GM10266 (cell line): ENCODE data around the gene DCAF15.
A peak's percentile ranks its signal among the peaks of the same experiment; 100 is the strongest.

Source experiments
- DNase-seq: peaks from one replicate; pipeline ENCODE4 v3.0.0; 2012; ENCODE audit errors: extremely low spot score
- TF ChIP-seq, protein P1 (sequence below): IDR thresholded peaks from 2 replicates; pipeline ENCODE4 v1.5.1; 2012; ENCODE audit warnings: mild to moderate bottlenecking, low read depth; ENCODE audit not compliant: control insufficient read depth, insufficient read depth; ENCODE audit errors: missing control alignments

DCAF15 gene

DNA sequence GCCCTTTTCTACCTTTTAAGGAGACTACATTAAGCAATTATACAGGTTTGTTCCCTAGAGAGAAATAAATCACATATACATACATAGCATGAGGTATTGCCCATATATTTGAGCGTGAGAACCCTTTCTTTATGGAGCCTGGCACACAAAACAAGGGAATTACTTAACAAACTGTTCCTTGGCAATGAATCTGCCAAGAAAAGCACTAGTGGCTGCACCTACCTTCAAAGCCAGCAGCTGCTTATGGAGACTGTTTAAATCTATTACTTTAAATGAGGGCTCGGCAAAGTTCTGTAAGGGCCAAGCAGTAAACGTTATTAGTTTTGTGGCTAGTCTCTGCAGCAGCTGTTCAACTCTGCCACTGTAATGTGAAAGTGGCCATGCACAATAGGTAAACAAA lies 46.8 kb downstream of the DCAF15 start:
- TF ChIP-seq, protein P1, sequence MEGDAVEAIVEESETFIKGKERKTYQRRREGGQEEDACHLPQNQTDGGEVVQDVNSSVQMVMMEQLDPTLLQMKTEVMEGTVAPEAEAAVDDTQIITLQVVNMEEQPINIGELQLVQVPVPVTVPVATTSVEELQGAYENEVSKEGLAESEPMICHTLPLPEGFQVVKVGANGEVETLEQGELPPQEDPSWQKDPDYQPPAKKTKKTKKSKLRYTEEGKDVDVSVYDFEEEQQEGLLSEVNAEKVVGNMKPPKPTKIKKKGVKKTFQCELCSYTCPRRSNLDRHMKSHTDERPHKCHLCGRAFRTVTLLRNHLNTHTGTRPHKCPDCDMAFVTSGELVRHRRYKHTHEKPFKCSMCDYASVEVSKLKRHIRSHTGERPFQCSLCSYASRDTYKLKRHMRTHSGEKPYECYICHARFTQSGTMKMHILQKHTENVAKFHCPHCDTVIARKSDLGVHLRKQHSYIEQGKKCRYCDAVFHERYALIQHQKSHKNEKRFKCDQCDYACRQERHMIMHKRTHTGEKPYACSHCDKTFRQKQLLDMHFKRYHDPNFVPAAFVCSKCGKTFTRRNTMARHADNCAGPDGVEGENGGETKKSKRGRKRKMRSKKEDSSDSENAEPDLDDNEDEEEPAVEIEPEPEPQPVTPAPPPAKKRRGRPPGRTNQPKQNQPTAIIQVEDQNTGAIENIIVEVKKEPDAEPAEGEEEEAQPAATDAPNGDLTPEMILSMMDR, result no peak
- DNase-seq, result no peak

DNA sequence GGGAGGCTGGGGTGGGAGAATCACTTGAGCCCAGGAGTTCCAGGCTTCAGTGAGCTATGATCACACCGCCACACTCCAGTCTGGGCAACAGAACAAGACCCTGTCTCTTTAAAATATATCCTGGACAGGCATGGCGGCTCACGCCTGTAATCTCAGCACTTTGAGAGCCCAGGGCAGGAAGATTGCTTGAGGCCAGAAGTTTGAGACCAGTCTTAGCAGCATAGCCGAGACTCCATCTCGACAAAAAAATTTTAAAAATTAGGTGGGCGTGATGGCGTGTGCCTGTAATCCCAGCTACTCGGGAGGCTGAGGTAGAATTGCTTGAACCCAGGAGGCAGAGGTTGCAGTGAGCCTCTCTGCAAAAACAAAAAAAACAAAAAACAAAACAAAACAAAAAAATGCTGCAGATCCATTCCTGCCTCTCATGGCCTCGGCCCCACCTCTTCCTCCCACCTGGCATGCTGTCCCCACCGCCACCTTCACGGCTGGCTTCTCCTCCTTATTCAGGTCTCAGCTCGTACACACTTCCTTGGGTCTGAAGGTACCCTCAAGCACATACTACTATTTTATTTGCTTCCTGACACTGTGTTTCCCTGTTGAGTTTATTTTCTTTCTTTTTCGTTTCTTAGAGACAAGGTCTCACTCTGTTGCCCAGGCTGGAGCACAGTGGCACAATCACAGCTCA lies 48.5 kb downstream of the DCAF15 start:
- no peak for DNase-seq
- TF ChIP-seq, protein P1, result no peak

DNA sequence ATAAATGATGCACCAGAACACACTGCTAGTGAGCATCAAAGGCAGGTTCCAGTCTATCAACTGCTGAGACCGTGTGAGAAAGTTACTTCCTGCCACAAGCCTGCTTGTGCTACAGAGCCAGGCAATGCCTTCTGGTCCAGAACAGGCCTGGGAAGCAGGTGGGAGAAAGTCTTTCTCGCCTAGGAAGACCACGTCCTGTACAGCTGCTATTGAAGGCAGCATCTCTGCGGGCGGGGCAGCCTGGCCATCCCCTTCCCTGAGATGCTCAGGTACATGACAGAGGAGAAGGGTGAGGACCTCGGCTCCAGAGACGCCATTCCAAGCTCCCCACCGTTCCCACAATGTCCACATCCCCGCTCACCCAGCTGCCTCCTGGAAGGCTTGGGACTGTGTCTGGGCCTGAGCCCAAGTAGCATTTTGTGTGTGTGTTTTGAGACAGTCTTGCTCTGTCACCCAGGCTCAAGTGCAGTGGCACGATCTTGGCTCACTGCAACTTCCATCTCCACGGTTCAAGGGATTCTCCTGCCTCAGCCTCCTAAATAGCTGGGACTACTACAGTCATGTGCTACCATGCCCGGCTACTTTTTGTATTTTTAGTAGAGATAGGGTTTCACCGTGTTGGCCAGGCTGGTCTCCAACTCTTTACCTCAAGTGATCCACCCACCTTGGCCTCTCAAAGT lies 50.4 kb downstream of the DCAF15 start:
- TF ChIP-seq, protein P1, result no peak
- DNase-seq, result peak; percentile 26

DNA sequence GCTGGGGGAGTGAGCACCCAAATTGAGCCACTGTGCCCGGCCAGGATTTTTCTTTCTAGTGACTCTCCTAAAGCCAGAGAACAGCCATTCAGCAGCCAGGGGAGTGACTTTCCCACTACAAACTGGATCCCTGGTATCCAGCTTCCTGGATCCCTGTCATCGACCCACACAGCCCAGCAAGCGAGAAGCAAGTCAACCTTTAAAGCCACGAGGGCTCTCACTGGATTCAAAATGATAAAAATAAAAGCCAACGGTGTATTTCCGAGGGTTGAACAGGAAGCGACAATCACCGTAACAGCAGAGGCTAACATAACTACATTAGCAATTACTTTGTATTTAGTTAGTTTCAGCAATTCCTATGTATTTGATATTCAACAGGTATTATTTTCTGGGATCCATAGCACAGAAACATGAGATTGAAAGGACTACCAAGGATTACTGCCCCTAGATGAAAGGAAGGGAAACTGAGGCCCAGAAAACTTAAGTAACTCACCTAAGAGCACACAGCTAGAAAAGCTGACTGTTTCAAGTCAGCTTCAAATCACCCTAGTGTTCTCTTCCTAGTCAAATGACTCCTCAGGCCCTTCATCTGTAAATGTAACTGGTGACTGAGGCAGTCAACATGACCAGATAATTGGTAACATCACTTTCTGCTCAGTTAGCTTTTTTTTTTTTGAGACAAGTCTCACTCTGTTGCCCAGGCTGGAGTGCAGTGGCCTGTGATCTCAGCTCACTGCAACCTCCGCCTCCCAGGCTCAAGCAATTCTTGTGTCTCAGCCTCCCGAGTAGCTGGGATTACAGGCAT lies 51.1 kb downstream of the DCAF15 start:
- TF ChIP-seq, protein P1, result no peak
- DNase-seq, result peak; percentile 39

DNA sequence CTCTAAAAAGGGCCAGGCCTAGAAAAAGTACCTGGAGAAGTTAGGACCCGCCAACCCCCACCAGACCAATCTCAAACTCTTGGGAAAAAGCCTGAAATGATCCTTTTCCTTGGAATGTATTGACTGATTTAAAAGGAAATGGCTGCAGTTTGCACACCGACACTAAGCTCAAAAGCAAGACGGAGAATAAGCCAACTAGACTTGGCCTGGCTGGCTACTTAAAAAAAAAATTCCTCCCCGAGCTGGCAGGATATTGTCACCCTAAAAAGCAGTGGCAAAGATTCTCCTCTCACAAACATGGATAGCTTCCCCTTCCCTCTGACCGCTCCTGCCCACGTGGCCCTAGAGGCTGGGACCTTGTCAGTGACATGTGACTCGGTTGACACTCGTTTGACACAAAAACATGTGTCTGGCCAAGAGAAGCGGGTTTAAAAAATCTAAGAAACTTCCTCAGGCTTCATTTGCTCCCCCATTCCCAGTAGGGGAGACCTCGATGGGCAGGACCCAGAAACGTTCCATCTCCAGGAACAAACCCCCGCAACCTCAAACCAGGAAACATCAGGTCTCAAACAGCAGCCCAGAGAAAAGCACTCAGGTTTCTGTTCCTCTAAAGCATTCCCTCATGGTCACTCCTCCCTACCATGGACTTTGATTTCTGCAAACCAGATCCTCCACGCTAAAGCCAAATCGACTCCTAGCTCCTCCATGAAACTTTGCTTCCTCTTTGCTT lies 52.5 kb downstream of the DCAF15 start:
- TF ChIP-seq, protein P1, result no peak
- DNase-seq, result peak; percentile 23

DNA sequence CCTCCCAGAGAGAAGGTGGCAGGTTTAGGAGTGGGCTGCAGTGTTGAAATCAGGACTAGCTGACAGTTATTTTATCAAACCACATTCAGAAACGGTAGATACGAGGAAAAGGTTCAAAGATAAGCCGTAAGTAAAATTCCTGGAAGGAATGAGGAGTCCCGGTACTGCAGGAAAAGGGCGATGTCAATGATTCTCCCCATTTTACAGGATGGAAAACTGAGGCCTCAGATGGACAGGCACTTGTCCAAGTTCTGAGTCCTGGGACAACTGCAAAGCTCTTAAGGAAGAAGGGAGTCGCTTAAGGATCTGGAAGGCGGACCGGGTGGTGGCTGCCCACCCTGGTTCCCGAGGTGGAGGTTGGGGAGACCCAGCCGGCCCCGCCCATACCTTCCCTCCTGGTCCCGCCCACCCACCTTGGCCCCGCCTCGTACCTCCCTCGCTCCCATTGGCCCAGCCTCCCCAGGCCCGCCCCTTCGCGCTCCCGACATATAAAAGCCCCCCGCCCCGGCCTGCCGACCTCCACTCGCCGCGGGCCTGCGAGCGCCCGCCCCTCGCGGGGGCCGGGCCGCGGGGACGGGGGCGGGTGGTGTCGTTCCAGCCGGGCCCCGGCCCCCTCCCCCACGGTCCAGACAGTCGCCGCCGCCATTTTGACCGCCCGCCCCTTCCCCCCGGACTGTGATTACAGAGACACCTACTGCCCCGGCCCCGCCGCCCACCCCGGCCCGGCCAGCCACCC lies 53.2 kb downstream of the DCAF15 start:
- TF ChIP-seq, protein P1, result no peak
- DNase-seq, result peak; percentile 90
